ENCODE data around the gene MC1R. TPM values are rescaled to one million over a fixed set of nuclear protein-coding genes. Genes with fewer than 3 reads are reported as not detected.

The MC1R gene
- total and polyA plus RNA-seq, 2 of the 4 experiments (the other 2 are of a cell fraction), result 3.8 to 9.5 TPM

GRCh38 chr16:89912143-89912542 lies 6.5 kb upstream of the MC1R start:
- no TSS peak for BruUV-seq (replicated peaks)
- ChIA-PET CTCF (no interaction called here), POLR2A (ENCODE audit: unreplicated experiment) (no interaction called here)
- H2AFZ ChIP-seq (replicated peaks; ENCODE audit: low read length, poor library complexity), result no peak overlapping the region
- no peak overlapping the region for H2AK5ac ChIP-seq (ENCODE audit: low read depth, low read length)
- H3K9me1 ChIP-seq (ENCODE audit: insufficient read depth, low read length), result peaks cover 5% of the 10 kb centered on the region; the same call in 1 of the 2 replicates
- no peak overlapping the region for H3K4ac ChIP-seq (ENCODE audit: low read depth, low read length)
- ATAC-seq (ENCODE audit: low read depth) (no peak), DNase-seq (no peak)
- H3K4me1 ChIP-seq (ENCODE audit: control insufficient read depth, insufficient read depth, low read length), result no peaks in the 10 kb centered on the region
- H2AK9ac ChIP-seq (replicated peaks; ENCODE audit: low read depth, low read length, poor library complexity), result no peak overlapping the region
- no peak overlapping the region for H3K14ac ChIP-seq (replicated peaks; ENCODE audit: low read depth, low read length)
- no peak overlapping the region for H3K23ac ChIP-seq (ENCODE audit: low read depth, low read length)
- H3K18ac ChIP-seq (ENCODE audit: low read depth, low read length), result no peak overlapping the region
- no peak overlapping the region for H4K5ac ChIP-seq (ENCODE audit: low read depth, low read length)
- H2BK5ac ChIP-seq (ENCODE audit: low read depth, low read length, poor library complexity, severe bottlenecking), result no peak overlapping the region
- intact Hi-C loops (cut with micrococcal nuclease) (no loop called here), in situ Hi-C loops (cut with MboI; ENCODE audit: low sequenced_read_pairs) (no loop called here), dilution Hi-C loops (cut with HindIII; ENCODE audit: low sequenced_read_pairs, unreplicated experiment) (no loop called here)
- H2BK15ac ChIP-seq (ENCODE audit: low read depth, low read length), result no peak overlapping the region
- TF ChIP-seq RCOR1 (IDR thresholded peaks at IDR 0.05; ENCODE audit: insufficient replicate concordance, low read length), result no peak
- TF ChIP-seq CTCF (conservative IDR thresholded peaks at IDR 0.05; ENCODE audit: low read depth, low read length), result no peak
- TF ChIP-seq MXI1 (IDR thresholded peaks at IDR 0.05; ENCODE audit: borderline replicate concordance, low read depth, low read length), result no peak
- TF ChIP-seq RFX5 (IDR thresholded peaks at IDR 0.05; ENCODE audit: low read depth, low read length), result no peak
- no peak for TF ChIP-seq MAZ (IDR thresholded peaks at IDR 0.05; ENCODE audit: borderline replicate concordance, low read depth, low read length)
- no peak for TF ChIP-seq NFE2L2 (IDR thresholded peaks at IDR 0.05; ENCODE audit: low read depth, low read length)
- no peak for TF ChIP-seq CHD1 (IDR thresholded peaks at IDR 0.05; ENCODE audit: low read depth, low read length)
- TF ChIP-seq RAD21 (IDR thresholded peaks at IDR 0.05; ENCODE audit: low read length), result no peak
- H3K27me3 ChIP-seq (ENCODE audit: control insufficient read depth, insufficient read depth, low read length), result no peaks in the 10 kb centered on the region
- H2BK20ac ChIP-seq (ENCODE audit: low read depth, low read length), result no peak overlapping the region
- H3K56ac ChIP-seq (ENCODE audit: extremely low read depth, insufficient read depth, low read length), result no peak overlapping the region
- H4K91ac ChIP-seq (ENCODE audit: insufficient read depth, low read depth, low read length), result no peak overlapping the region
- 96% methylated on average over 5 of the region's 13 CpGs; no CpG with 5 or more reads in 1 of the 2 experiments for WGBS, 2 experiments (ENCODE audit: extremely low coverage in 2 of 2, insufficient read length in 1 of 2)
- H3K4me3 ChIP-seq (ENCODE audit: insufficient read depth, low read depth, low read length), result no peak overlapping the region
- no peak overlapping the region for H4K8ac ChIP-seq (ENCODE audit: low read depth in 2 of 2, low read length in 2 of 2)
- no peak overlapping the region for H3K27ac ChIP-seq (ENCODE audit: insufficient read depth, low read length)
- no peak overlapping the region for H2BK120ac ChIP-seq (ENCODE audit: low read depth, low read length)
- no peaks in the 10 kb centered on the region for H3K9me3 ChIP-seq (ENCODE audit: control insufficient read depth, insufficient read depth, low read length)
- peaks cover 0 to 22% of the 10 kb centered on the region in 2 experiments; a peak in 3 of 4 replicates for H3K79me1 ChIP-seq (ENCODE audit: low read depth in 1 of 2, low read length in 2 of 2)
- H4K20me1 ChIP-seq (ENCODE audit: insufficient read depth, low read length), result peaks cover 10% of the 10 kb centered on the region
- H3K36me3 ChIP-seq (ENCODE audit: control insufficient read depth, insufficient read depth, low read length), result peaks cover 42% of the 10 kb centered on the region
- no peak overlapping the region for H3K4me2 ChIP-seq (ENCODE audit: low read depth, low read length)
- no peak overlapping the region for H3K9ac ChIP-seq (ENCODE audit: low read depth, low read length)

All from IMR-90 (cell line).